NCI-H1105 (cell line): ENCODE measurements around the gene CLMN.

ENCODE experiments used
- DNase-seq: peaks from one replicate; lab custom pipeline; 2025; lab: John Stamatoyannopoulos, UW

CLMN gene

DNA sequence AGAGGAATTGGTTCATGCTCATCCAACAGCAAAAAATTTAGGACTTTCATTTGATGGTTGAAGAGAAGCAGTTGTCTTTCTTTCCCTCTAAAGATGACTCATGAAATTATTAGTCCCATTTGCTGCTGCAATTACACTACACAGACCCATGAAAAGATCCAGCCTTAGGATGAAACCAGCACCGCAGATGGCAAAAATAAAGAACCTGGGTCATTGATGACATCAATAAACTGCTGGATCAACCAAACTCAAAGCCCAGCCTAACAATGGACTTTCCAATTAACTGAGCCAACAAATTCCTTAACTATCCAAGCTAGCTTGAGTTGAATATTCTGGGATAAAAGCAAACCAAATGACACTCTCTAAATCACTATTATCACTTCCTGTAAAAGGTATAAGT is 183.1 kb downstream of the CLMN start:
- DNase-seq = no peak

DNA sequence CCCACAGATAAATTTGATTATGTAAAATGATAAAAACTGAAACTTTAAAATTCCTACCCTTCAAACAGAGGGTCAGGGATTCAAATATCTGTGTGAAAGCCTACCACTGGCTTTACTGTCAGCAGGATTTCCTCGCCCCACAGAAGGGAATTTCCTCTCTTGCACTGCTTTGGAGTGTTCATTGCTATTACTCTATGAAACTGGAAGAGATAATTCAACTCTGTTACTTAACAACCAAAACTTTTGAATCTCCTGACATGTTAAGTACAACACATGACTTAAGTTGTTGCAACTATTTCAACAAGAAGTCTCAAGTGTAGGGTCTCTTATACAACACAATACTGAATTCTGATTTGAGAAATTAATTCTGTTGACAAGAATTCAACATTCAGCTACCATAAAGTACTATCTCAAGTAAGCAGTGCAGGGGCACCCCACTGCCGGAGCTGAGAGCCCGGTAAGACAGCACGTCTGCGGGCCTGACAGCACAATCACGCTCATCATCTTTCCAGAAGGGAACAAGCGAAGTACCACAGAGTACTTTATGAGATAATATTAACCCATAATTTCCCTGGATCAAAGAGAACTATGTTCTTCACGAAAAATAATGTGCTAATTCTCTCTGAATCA is 185.3 kb downstream of the CLMN start:
- DNase-seq = no peak

DNA sequence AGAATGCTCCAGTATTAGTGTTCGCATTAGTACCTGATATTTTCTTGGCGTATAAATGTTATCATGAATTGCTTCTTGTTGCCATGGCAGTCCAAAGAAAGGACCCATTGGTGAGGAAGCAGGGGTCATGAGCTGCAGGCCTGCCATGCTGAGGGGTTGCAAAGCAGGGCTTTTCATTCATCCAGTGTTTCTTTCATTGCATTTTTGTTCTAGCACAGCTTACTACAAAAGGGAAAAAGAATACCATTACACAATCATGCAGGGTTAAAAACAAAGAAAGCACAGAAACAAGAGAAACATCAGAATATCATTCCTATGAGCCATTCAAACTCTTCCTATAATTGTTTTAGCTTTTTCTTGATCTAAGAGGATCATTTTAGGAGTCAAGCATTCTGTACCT is 186.4 kb downstream of the CLMN start:
- no peak for DNase-seq

DNA sequence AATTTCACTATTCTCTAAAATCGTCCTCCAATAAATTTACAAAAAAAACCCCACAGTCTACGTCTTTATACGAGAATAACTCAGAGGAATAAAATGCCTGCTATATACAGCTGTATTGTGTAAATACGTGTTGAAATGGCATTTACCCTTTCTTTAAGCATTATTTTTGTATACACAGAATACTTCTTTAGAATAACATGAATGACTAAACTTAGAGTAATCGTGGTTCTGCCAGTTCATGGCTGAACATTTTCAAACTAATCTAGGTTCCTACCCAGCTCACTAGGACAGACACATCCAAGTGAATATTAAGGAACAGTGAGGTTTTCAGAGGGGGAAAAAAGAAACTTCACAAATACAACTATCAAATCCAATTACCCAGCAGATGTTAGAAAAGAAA is 186.9 kb downstream of the CLMN start:
- no peak for DNase-seq
